Measurements from ENCODE around the gene FAM78B.
A peak's percentile ranks its signal among the peaks of the same experiment; 100 is the strongest.

FAM78B gene

GRCh38 chr1:166164995-166165660 lies 1.7 kb downstream of the FAM78B start:
- DNase-seq: peak; percentile 55

GRCh38 chr1:166164646-166164994 lies 2.2 kb downstream of the FAM78B start:
- no peak for DNase-seq

- no peak for DNase-seq
Observed at GRCh38 chr1:166159656-166160055, 7.1 kb downstream of the FAM78B start.

GRCh38 chr1:166156674-166157073 lies 10.1 kb downstream of the FAM78B start:
- no peak for DNase-seq

DNA sequence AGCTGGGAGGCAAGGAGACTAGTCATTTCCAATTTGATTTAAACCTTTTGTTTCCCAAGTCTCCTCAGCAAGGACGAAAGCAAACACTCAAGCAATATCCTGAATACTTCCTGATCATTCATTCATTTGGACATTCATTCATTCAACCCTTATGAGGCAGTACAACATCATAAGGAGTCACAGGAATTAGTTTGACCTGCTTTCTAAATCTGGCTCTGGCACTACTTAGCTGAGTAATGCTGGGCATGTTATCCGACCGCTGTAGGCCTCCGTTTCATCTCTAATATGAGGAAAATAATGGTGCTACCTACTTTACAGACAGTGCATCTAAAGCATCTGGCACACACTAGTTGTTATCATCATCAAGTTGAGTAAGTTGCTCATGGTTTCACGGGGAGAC lies 11.7 kb downstream of the FAM78B start:
- no peak for DNase-seq

- DNase-seq: no peak
Observed at GRCh38 chr1:166153525-166154314, 13.1 kb downstream of the FAM78B start.

- DNase-seq: no peak
Observed at GRCh38 chr1:166152978-166153377, 13.8 kb downstream of the FAM78B start.

GRCh38 chr1:166151804-166152203 lies 15.0 kb downstream of the FAM78B start:
- no peak for DNase-seq

- DNase-seq: no peak
Observed at GRCh38 chr1:166145499-166145898, 21.3 kb downstream of the FAM78B start.

- DNase-seq: no peak
Observed at GRCh38 chr1:166141969-166142368, 24.8 kb downstream of the FAM78B start.

GRCh38 chr1:166140251-166140650 lies 26.6 kb downstream of the FAM78B start:
- no peak for DNase-seq

- DNase-seq: no peak
Observed at GRCh38 chr1:166139735-166140134, 27.1 kb downstream of the FAM78B start.

DNA sequence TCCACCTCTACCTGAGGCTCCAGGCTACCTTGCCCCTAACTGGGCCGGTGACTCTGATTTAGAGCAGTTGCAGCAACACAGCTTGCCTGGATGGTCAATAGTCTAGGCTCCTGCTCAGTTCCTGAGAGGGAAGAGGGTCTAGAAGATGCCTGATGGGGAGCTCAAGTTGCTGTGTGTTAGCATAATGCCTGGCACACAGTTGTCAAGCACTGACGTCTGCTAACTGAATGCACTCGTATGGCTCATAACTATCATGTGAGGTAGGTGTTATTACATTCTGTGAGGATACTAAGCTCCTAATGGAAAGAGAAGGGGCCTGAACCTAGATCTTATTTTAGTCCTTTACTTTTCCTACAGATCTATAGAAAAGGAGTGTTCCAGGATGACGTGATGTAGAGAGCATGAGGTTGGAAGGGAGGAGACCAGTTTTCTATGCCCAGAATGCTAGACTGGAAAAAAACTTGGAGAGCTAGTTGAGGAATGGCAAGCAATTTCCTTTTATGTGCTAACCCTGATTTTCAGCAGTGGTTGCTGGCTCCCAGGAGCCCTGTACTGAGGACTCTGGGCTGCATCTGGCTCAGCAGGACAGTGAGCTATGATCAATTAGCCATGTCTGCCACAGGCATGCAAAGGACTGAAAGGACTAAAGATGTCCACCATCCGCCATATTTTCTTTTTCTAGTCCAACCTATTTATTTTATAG lies 30.0 kb downstream of the FAM78B start:
- no peak for DNase-seq

DNA sequence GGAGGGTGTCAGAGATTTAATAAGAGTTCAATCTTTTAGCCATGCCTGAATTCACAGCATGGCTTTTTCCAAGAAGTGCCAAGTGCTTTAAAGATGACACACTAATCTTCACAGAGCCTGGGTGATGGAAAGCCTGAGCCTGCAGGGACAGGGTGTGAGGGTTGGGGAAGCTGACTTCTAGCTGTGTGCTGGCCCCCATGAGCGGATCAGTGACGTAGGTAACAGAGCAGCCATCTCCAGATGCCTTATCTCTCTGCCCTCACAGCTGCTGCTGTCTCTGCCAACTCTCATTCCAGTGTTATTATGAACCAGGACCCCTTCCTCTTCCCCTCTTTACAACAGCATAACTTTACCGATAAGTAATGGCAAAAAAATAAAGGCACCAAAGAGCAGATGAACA lies 30.6 kb downstream of the FAM78B start:
- no peak for DNase-seq

GRCh38 chr1:166133857-166134256 lies 32.9 kb downstream of the FAM78B start:
- DNase-seq: no peak

- DNase-seq: peak; percentile 1
Observed at GRCh38 chr1:166133276-166133841, 33.4 kb downstream of the FAM78B start.

GRCh38 chr1:166132496-166132895 lies 34.3 kb downstream of the FAM78B start:
- no peak for DNase-seq

GRCh38 chr1:166129006-166129405 lies 37.8 kb downstream of the FAM78B start:
- DNase-seq: no peak

DNA sequence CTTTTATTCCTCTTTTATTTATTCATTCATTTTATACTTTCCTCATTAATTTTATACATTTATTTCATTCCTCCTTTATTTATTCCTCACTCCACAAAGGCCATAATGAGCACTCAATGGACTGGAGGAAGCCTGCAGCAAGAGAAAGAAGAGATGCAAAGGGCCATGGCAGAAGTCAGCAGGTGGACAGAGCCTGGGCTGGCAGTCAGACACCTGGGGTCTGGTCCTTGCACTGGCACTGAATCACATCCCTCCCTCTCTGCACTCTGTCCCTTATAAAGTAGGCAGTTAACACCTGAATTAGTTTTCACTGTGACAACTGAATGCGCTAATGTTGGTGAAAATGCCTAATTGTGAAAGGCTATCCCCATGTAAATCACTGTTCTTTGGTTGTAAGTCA lies 38.6 kb downstream of the FAM78B start:
- DNase-seq: no peak

DNA sequence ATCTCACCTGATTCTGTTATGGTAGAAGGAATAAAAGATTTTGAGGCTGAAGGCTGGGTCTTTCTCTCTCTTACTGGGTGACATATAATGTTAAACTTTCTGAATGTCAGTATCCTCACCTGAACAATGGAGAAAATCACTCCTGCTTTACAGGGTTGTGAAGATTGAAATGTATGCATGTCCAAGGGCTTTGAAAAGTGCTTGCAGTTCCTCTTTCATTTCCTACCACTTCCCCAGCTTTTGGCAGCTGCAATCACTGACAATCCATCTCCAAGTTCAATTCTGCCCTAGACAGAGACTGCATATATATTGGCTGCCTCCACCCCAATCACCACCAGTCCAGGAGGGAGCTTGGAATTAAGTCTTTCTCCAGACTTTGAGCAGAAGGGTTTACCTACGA lies 39.8 kb downstream of the FAM78B start:
- no peak for DNase-seq

GRCh38 chr1:166122873-166123466 lies 43.8 kb downstream of the FAM78B start:
- DNase-seq: no peak

- no peak for DNase-seq
Observed at GRCh38 chr1:166121010-166121409, 45.8 kb downstream of the FAM78B start.

DNA sequence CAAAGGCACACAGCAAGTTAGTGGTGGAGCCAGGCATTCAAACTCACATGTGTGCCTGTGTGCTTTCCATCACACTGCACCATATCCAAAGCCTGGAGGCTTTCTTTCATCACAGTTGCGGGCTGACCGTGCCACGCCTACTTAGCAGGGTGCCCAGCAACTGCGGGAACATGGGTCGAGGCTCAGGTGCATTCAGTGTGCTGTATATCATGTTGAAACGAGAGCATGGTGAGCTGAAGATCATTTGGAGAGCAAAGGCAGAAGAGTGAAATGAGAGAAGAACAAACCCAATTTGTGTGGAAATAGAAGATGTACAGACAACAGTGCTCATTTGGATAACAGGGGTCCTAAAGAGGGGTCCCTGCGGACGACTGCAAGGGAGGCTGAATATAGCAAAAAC lies 46.5 kb downstream of the FAM78B start:
- no peak for DNase-seq
